HepG2 (cell line): ENCODE data around the gene APOM. TPM values are rescaled to one million over a fixed set of nuclear protein-coding genes. Genes with fewer than 3 reads are reported as not detected.

ENCODE experiments used
- CEBPB ChIP-seq: IDR thresholded peaks from 2 replicates; pipeline ENCODE4 v1.6.1; 2011; ENCODE audit warnings: low read depth, low read length, improper control_type of control experiment, borderline replicate concordance
- HHEX ChIP-seq: IDR thresholded peaks from 2 replicates; pipeline ENCODE4 v1.6.1; 2016; ENCODE audit warnings: control low read depth
- MAFK ChIP-seq, 2 experiments: IDR thresholded peaks in 1 of 2; conservative IDR thresholded peaks in 1 of 2; 2 replicates each; pipeline ENCODE4 v1.6.1; 2011; ENCODE audit warnings: improper control_type of control experiment in 2 of 2, low read length in 2 of 2
- NAIF1 ChIP-seq: sonication (generic); formaldehyde crosslinking; IDR thresholded peaks from 2 replicates; pipeline ENCODE4 v1.5.0; 2020; ENCODE audit warnings: mild to moderate bottlenecking, missing genetic modification reagents, borderline replicate concordance
- POGZ ChIP-seq: sonication (generic); formaldehyde crosslinking; IDR thresholded peaks from 2 replicates; pipeline ENCODE4 v1.4.0; 2020; ENCODE audit warnings: mild to moderate bottlenecking, missing genetic modification reagents
- RFX3 ChIP-seq: IDR thresholded peaks from 2 replicates; pipeline ENCODE4 v1.6.1; 2016; ENCODE audit warnings: missing biosample characterization, missing genetic modification reagents
- SIX1 ChIP-seq: sonication (generic); formaldehyde crosslinking; IDR thresholded peaks from 2 replicates; pipeline ENCODE4 v1.4.0; 2020; ENCODE audit warnings: missing genetic modification reagents, borderline replicate concordance
- SIX4 ChIP-seq: sonication (generic); formaldehyde crosslinking; IDR thresholded peaks from 2 replicates; pipeline ENCODE4 v1.4.0; 2020; ENCODE audit warnings: missing genetic modification reagents
- TAF1 ChIP-seq: sonication (generic); formaldehyde crosslinking; IDR thresholded peaks from 2 replicates; pipeline ENCODE4 v1.4.0; 2020; ENCODE audit warnings: missing genetic modification reagents
- ZFP62 ChIP-seq: sonication (generic); formaldehyde crosslinking; IDR thresholded peaks from 2 replicates; pipeline ENCODE4 v1.4.0; 2020; ENCODE audit warnings: missing genetic modification reagents
- ZNF564 ChIP-seq: sonication (generic); formaldehyde crosslinking; IDR thresholded peaks from 2 replicates; pipeline ENCODE4 v1.8.1; 2023; ENCODE audit warnings: mild to moderate bottlenecking, missing genetic modification reagents
- ZNF780A ChIP-seq: sonication (generic); formaldehyde crosslinking; IDR thresholded peaks from 2 replicates; pipeline ENCODE4 v1.8.0; 2022; ENCODE audit warnings: mild to moderate bottlenecking, missing genetic modification reagents, moderate library complexity
- polyA plus RNA-seq, 8 experiments: library from polyadenylated mRNA; depleted of rRNA in 3 of 8; stranded (reverse) in 7 of 8; unstranded in 1 of 8; fragments of >200 nt; fragmentation: Illumina TruSeq in 4 of 8; extraction: Trizol in 4 of 8; gene quantifications; 2 replicates each; pipeline versions ENCODE4 v1.2.1 to v1.2.3, GENCODE V29; 2011 to 2016; ENCODE audit warnings: low read depth in 4 of 8, missing spikeins in 1 of 8, mixed read lengths in 1 of 8; ENCODE audit not compliant: insufficient read depth in 1 of 8
- total RNA-seq, 5 experiments: library from RNA; depleted of rRNA; stranded (reverse); fragments of >200 nt; fragmentation: Illumina TruSeq; extraction: Trizol; gene quantifications; 2 replicates each; pipeline ENCODE4 v1.2.3, GENCODE V29; 2016; ENCODE audit warnings: low read depth in 1 of 5
- TF ChIP-seq, protein P1 (sequence below): sonication (generic); formaldehyde crosslinking; IDR thresholded peaks from 2 replicates; pipeline ENCODE4 v1.4.0; 2020; ENCODE audit warnings: missing genetic modification reagents, borderline replicate concordance
- TF ChIP-seq, protein P2 (sequence below): sonication (generic); formaldehyde crosslinking; IDR thresholded peaks from 2 replicates; pipeline ENCODE4 v1.4.0; 2020; ENCODE audit warnings: missing genetic modification reagents
- TF ChIP-seq, protein P3 (sequence below): IDR thresholded peaks from 2 replicates; pipeline ENCODE4 v1.6.1; 2016; ENCODE audit warnings: mild to moderate bottlenecking, missing biosample characterization, missing genetic modification reagents
- TF ChIP-seq, protein P4 (sequence below): sonication (generic); formaldehyde crosslinking; IDR thresholded peaks from 2 replicates; pipeline ENCODE4 v1.4.0; 2020; ENCODE audit warnings: missing genetic modification reagents
- TF ChIP-seq, protein P5 (sequence below): IDR thresholded peaks from 2 replicates; pipeline ENCODE4 v1.6.1; 2016; ENCODE audit warnings: missing genetic modification reagents, missing compliant biosample characterization
- TF ChIP-seq, protein P6 (sequence below): sonication (generic); formaldehyde crosslinking; IDR thresholded peaks from 2 replicates; pipeline ENCODE4 v1.5.0; 2020; ENCODE audit warnings: mild to moderate bottlenecking, missing genetic modification reagents, borderline replicate concordance

APOM gene
- total and polyA plus RNA-seq, 2 of the 13 experiments (the other 11 are each of a cell fraction or from before 2014, with no cell fraction given): 98.2 to 1,140 TPM

DNA sequence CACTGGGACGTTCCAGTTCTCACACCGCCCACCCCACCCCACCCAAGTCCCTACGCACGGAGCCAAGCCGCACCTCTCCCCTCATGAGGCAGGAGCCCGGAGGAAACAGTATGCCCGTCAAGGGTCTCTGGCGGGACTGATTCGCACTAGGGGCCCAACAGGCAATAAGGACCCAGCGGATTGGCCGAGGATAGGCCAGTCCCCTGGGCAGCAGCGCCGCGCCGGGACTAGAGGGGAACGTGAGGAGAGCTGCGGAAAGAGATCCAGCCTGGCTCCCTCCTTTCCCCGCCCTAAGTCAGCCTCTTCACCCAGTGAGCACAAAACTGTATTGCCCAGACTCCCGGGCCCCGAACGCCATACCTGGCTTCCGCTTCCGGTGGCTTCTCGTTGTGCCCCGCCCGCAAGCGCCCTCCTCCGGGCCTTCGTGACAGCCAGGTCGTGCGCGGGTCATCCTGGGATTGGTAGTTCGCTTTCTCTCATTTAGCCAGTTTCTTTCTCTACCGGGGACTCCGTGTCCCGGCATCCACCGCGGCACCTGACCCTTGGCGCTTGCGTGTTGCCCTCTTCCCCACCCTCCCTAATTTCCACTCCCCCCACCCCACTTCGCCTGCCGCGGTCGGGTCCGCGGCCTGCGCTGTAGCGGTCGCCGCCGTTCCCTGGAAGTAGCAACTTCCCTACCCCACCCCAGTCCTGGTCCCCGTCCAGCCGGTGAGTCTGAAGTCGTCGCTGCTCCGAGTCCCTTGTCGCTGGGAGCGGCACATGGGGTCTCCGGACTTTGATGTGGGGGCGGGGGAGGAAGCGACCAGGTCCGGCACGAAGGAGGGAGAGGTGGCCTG, 10.0 kb downstream of the APOM start, which contains the start of gene CSNK2B (continued):
- TF ChIP-seq, protein P1, sequence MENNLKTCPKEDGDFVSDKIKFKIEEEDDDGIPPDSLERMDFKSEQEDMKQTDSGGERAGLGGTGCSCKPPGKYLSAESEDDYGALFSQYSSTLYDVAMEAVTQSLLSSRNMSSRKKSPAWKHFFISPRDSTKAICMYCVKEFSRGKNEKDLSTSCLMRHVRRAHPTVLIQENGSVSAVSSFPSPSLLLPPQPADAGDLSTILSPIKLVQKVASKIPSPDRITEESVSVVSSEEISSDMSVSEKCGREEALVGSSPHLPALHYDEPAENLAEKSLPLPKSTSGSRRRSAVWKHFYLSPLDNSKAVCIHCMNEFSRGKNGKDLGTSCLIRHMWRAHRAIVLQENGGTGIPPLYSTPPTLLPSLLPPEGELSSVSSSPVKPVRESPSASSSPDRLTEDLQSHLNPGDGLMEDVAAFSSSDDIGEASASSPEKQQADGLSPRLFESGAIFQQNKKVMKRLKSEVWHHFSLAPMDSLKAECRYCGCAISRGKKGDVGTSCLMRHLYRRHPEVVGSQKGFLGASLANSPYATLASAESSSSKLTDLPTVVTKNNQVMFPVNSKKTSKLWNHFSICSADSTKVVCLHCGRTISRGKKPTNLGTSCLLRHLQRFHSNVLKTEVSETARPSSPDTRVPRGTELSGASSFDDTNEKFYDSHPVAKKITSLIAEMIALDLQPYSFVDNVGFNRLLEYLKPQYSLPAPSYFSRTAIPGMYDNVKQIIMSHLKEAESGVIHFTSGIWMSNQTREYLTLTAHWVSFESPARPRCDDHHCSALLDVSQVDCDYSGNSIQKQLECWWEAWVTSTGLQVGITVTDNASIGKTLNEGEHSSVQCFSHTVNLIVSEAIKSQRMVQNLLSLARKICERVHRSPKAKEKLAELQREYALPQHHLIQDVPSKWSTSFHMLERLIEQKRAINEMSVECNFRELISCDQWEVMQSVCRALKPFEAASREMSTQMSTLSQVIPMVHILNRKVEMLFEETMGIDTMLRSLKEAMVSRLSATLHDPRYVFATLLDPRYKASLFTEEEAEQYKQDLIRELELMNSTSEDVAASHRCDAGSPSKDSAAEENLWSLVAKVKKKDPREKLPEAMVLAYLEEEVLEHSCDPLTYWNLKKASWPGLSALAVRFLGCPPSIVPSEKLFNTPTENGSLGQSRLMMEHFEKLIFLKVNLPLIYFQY (CRISPR knock-in tag): peak; percentile 29; the same call in 1 of the 2 replicates
- no peak; the same call in none of the 2 replicates for TF ChIP-seq POGZ
- TF ChIP-seq SIX4 (CRISPR knock-in tag): no peak
- TF ChIP-seq NAIF1: no peak
- TF ChIP-seq TAF1 (CRISPR knock-in tag): peak; percentile 83
- TF ChIP-seq, protein P2, sequence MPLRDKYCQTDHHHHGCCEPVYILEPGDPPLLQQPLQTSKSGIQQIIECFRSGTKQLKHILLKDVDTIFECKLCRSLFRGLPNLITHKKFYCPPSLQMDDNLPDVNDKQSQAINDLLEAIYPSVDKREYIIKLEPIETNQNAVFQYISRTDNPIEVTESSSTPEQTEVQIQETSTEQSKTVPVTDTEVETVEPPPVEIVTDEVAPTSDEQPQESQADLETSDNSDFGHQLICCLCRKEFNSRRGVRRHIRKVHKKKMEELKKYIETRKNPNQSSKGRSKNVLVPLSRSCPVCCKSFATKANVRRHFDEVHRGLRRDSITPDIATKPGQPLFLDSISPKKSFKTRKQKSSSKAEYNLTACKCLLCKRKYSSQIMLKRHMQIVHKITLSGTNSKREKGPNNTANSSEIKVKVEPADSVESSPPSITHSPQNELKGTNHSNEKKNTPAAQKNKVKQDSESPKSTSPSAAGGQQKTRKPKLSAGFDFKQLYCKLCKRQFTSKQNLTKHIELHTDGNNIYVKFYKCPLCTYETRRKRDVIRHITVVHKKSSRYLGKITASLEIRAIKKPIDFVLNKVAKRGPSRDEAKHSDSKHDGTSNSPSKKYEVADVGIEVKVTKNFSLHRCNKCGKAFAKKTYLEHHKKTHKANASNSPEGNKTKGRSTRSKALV (CRISPR knock-in tag): no peak
- TF ChIP-seq SIX1 (CRISPR knock-in tag): peak; percentile 43; the same call in 1 of the 2 replicates
- TF ChIP-seq MAFK (conservative IDR thresholded peaks at IDR 0.05 in 1 of 2, IDR thresholded peaks at IDR 0.05 in 1 of 2; ENCODE audit: low read length in 2 of 2): no peak
- TF ChIP-seq ZNF564 (CRISPR knock-in tag): no peak
- peak; percentile 95; the same call in 1 of the 2 replicates for TF ChIP-seq ZFP62 (CRISPR knock-in tag)
- TF ChIP-seq, protein P3, sequence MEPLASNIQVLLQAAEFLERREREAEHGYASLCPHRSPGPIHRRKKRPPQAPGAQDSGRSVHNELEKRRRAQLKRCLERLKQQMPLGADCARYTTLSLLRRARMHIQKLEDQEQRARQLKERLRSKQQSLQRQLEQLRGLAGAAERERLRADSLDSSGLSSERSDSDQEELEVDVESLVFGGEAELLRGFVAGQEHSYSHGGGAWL (CRISPR knock-in tag): no peak; the same call in 1 of the 2 replicates
- TF ChIP-seq CEBPB: no peak
- TF ChIP-seq, protein P4, sequence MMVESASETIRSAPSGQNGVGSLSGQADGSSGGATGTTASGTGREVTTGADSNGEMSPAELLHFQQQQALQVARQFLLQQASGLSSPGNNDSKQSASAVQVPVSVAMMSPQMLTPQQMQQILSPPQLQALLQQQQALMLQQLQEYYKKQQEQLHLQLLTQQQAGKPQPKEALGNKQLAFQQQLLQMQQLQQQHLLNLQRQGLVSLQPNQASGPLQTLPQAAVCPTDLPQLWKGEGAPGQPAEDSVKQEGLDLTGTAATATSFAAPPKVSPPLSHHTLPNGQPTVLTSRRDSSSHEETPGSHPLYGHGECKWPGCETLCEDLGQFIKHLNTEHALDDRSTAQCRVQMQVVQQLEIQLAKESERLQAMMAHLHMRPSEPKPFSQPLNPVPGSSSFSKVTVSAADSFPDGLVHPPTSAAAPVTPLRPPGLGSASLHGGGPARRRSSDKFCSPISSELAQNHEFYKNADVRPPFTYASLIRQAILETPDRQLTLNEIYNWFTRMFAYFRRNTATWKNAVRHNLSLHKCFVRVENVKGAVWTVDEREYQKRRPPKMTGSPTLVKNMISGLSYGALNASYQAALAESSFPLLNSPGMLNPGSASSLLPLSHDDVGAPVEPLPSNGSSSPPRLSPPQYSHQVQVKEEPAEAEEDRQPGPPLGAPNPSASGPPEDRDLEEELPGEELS (CRISPR knock-in tag): 0 out of 2 replicates have a peak, but pooled peaks have one; percentile 18
- TF ChIP-seq, protein P5, sequence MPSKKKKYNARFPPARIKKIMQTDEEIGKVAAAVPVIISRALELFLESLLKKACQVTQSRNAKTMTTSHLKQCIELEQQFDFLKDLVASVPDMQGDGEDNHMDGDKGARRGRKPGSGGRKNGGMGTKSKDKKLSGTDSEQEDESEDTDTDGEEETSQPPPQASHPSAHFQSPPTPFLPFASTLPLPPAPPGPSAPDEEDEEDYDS: peak; percentile 90
- TF ChIP-seq, protein P6, sequence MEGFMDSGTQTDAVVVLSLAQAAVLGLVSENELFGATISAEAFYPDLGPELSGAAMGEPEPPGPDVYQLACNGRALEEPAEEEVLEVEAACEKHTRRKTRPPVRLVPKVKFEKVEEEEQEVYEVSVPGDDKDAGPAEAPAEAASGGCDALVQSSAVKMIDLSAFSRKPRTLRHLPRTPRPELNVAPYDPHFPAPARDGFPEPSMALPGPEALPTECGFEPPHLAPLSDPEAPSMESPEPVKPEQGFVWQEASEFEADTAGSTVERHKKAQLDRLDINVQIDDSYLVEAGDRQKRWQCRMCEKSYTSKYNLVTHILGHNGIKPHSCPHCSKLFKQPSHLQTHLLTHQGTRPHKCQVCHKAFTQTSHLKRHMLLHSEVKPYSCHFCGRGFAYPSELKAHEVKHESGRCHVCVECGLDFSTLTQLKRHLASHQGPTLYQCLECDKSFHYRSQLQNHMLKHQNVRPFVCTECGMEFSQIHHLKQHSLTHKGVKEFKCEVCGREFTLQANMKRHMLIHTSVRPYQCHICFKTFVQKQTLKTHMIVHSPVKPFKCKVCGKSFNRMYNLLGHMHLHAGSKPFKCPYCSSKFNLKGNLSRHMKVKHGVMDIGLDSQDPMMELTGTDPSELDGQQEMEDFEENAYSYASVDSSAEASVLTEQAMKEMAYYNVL (CRISPR knock-in tag): peak; percentile 81
- 0 out of 2 replicates have a peak, but pooled peaks have one; percentile 13 for TF ChIP-seq RFX3
- no peak for TF ChIP-seq ZNF780A (CRISPR knock-in tag)
- no peak for TF ChIP-seq HHEX
